HG02885 (cell line): ENCODE measurements around the gene SLC17A6.

Source experiments
- ATAC-seq: cut with Tn5 transposase; IDR thresholded peaks from one replicate; pipeline ENCODE4 v1.9.1; 2021; ENCODE audit warnings: mild to moderate bottlenecking; ENCODE audit not compliant: unreplicated experiment, poor library complexity

SLC17A6 gene

DNA sequence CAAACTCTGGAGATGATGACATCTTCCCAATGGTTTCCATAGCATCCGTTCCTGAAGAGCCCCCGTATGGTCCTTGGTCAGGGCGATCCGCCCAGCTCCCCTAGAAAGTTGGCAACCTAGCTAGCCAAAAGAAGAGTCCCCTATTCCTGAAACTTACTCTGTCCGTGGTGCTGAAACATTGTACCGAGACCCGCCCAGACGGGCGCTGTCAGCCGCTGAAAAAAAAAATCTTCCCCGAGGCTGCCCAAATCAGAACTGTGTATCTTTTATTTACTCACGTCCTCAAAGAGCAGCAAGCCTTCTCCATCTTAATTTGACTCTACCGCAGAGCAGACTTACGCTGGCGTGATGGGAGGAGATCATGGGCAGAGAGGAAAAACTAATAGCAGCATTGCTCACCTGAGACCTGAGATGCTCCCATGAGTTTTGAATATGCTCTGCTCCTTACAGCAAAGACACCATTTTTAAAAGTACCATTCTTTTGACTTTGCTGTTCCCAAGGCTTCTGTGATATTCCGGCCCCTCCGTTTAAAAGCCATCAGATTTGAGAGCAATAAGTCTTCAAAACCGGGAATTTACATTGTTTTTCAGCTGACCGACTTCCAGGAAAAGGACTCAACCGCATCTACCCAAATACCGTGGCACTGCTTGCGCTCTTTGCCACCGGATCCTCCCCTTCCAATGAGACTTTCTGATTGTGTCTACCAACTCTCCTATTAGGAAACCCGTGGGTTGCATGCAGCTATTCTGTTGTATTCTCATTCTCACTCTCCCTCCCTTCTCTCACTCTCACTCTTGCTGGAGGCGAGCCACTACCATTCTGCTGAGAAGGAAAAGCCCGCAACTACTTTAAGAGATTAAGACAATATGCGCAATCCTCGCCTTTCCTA is at the start of gene SLC17A6:
Gene SLC17A6, plus strand, starts transcription at position 786 of the 890 bp plus-strand sequence. CDS start 153 bp downstream, outside the sequence.
- peak; percentile 52 for ATAC-seq

DNA sequence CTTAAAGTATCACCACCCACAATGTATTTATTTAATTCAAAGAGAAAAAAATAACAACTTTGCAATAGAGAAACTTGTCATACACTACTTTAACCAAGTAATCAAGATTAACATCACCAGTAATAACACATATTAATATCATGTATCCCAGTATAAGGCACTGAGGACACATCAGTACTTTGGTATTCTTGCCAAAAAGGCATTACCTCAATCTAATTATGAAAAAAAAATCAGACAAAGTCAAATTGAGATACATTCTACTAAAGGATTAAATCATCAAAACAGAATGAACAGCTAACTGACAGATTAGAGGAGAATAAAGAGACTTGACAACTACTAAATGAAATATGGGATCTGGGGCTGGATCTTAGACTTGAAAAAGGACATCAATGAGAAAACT is 35.8 kb upstream of the SLC17A6 start:
- no peak for ATAC-seq

DNA sequence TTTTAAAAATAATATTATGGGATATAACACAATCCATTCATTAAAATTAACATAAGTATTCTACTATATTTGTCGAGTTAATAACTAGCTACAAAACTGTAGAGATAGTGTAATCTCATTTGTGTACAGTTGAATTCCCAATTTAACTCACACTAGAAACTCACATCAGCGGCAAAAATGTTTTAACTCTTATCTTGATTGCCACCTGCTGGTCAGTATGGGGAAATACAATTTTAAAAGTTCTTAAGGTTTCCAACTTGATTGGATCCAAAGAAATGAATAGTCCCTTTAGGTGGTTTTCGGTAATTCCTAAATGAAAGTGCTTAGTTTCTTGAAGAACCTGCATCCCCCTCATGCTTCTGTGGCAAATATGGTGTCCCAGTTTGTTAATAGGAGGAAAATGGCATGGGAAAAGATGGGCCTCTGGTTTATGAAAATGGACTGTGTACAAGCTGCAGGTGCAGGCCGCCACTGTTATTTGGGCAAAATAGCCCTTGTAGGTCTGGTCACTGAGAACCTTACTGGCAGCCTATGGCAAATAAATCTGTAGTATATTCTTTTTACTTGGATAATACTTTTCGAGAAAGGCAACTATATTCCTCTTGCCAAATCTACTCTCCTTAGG is 33.7 kb upstream of the SLC17A6 start:
- ATAC-seq = peak; percentile 74

DNA sequence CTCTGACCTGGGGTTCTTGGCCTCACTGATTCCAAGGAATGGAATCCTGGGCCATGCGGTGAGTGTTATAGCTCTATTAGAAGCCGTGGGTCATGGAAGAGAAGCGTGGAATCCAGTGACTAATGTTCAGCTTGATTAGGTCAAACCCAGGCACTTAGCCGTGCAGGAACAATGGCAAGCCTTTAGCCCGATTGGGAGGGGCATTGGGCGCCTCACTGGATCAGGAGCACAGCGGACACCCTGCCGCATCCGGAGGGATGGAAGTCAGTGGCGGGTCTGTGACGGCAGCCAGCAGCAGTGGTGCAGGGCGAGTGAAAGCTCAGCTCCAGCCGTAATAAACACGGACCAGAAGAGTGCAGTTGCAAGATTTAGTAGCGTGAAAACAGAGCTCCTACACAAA is 20.5 kb upstream of the SLC17A6 start:
- no peak for ATAC-seq

DNA sequence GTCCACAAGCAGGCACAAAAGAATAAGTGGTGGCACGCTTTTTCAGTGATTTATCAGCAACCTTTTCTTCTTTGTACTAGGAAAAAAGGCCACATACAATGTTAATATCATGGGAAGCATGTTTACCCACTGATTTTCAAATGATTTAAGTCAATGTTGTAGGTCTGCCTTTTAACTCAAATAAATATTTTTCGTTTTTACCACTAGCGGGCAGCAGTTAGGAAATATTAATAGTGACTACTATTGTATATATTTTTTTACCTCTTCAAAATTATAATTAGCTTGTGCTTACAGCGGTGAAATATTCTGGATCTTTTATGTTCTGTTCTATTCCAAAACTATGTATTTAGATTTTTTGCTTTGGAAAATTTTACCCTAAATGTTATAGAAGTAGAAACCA is 6.4 kb upstream of the SLC17A6 start:
- no peak for ATAC-seq

DNA sequence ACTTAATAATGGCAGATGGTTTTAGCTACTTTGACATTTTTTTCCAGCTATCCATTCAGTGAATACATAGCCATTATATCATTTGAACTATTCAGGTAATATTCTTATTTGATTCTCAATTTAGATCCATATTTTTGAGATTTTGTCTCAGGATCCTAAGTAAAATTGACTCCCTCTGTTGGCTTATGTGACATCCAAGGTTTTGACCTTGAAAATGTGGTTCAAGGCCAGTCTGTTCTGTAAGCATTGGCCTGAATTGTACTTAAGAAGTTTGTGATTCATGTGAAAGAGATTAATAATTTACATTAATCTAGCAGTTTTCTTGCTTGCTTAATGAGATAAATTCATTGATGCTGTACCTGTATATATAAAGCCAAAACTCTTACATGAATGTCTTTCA is 1.6 kb upstream of the SLC17A6 start:
- ATAC-seq = no peak

DNA sequence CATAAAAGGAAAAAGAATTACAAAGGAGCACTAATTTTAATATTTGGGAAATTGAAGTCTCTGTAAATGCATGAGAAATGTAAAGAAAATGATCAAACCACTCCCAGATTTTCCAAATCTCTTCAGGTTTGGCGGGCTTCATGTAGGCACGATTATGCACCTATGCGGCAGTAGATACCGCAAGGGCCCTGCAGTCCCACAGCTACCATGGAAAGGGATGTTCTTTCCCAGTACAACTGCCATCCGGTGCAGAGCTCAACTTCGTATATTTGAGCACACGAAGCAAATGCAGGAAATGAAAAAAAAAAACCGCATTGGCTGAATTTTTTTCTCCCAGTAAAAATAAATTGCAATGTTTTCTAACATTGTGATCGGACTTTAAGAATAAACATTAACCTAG is 1.4 kb downstream of the SLC17A6 start:
- ATAC-seq = no peak

DNA sequence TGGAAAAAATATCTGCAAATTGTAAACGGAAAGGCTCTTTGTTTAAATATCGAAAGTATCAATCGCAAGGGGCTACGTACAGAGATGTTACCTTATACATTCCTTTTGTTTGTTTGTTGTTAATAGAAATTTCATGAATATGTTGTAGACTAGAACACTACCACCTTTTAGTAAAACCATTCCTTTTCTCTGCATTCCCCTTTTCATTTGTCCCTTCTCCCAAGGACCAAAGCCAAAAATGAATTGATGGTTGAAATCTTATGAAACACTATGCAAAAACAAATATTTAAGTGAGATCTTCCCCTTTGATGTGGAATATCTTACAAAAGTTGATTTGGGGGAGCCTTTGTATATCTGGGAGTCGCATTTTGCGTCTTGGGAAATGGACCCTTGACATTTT is 2.1 kb downstream of the SLC17A6 start:
- ATAC-seq = no peak

DNA sequence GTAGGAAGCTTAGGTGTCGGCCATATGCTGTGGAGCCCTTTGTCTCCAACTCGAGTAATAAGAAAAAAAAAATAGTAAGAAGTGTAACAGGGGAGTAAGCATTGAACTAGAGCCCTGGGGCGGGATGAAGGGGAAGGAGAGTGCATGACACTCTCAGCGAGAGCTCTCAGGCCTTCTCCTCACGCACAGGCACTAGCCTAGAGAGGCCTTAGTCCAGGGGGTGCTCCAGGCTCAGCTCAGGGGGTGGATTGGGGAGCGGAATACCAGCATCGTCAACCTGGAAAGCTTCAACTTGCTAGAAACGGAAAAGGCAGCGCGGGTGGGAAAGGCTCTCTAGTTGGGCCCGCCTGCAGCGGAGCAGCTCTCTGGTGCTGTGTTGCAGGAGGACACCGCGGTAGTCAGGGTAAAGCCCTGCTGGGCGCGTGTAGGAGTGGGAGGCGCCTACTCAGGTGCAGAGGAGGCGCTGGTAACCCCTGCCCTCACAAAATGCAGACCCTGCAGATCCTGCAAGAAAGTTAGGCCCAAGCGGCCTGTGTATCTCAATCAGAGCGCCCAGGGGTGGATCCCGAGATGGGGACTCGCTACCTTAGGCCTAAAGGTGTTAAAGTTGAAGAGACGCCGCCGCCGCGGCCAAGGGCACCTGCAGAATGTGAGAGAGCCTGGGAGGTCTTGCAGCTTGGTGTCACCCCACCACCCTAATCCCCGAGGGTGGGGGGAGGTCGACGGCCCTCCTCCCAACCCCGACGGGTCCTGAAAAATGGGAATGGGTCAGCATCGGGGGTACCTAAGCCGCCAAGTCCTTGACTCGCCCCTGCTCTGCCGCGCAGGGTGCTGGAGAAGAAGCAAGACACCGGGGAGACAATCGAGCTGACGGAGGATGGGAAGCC is 2.8 kb downstream of the SLC17A6 start:
- ATAC-seq = no peak

DNA sequence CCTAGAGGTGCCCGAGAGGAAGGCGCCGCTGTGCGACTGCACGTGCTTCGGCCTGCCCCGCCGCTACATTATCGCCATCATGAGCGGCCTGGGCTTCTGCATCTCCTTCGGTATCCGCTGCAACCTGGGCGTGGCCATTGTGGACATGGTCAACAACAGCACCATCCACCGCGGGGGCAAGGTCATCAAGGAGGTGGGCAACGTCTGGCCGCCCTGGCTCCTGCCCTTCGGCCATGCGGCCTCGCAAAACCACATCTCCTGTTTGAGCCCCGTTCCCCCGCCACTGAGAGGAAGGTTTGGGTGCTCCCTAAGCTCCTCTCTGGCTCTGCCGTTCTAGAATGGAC is 3.4 kb downstream of the SLC17A6 start:
- no peak for ATAC-seq

DNA sequence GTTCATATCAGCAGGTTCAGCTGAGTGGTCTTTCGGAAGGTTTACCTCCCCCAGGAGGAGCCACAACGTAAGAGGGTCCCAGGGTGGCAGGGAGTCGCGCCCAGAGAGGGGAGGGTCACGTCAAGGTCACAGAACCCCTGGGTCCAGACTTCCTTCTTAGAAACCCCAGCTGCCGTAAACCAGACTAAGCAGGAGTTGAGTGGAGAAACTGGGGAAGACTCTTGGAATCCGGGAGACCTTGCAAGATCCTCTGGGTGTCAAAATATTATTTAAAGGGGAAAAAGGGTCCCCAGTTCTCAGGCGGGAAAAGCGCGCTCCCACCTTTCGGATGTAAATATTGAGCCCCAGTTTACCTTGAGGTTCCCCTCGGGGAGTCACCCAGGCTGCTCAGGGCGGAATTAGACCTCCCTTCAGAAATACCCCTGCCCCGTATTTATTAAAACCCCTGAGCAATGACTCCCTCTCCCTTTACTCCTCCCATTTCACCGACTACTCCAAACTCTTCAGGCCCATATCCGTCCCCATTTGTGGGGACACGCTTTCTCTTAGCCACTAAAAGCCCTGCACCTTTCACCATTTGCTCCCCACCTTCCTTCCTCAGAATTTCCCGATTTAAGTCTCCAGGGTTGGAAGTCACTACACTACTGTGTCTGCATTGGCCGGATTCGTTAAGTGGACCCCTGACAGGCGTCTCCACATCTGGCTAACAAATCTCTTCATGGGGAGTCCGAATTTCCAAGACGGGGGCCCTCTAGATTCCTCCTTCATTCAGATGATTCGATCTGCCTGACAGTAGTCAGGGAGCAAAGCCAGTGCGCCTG is 4.2 kb downstream of the SLC17A6 start:
- ATAC-seq = no peak

DNA sequence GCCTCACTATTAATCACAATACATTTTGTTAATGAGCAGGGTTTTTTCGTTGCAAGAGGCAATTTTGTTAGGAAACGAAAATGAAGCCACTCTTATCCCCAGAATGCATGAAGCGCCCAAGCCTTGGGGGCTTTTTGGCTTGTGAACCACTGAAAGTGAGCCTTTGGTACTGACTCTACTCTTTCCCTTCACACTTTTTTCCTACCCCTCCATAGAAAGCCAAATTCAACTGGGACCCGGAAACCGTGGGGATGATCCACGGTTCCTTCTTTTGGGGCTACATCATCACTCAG is 4.8 kb downstream of the SLC17A6 start:
- no peak for ATAC-seq

DNA sequence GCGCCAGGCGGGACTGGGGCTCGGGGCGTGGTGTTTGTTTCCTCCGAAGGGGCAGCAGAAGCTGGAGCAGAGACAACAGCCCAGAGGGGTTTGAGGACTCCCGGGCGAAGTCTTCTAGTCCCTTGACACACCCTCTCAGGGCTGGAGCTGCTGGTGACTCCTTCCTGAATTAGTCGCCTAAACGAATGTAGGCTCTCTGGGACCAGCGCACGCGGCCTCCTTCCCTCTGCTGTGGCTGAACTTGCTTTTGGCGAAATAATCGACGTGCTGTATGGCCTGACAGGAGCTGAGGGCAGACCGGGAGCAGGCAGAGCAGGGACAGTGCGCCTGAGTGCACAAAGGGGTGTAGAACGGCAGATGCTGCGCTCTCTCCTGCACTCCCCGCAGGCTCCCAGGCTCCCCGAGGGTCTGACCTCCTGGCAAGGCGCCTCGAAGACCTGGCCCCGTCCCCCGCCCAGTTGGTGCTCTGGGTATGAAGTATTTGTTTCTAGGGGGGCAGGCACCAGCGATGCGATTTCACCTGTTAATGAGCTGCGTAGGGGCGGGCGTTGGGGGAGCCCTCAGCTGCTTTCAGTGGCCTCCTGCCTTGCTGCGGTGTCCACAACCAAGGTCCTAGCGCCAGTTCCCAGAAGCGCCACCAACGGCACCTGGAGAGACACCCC is 5.3 kb downstream of the SLC17A6 start:
- no peak for ATAC-seq

DNA sequence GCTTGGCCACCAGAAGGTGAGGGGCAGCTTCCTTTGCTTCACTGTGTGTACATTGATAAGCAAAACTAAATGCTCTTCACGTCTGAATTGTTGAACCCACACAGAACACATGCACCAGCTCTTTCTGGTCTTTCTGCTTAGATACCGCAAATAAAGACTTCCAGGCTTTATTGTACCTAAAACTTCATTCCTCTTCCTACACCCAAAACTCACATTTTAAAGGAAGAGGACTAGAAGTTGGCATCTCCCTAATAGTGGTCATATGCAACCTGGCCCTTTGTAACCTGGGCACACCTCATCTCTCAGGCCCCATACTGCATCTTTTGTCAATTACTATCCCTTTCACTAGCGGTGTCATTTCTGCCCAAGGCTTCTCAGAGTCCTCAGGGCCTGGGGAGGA is 5.9 kb downstream of the SLC17A6 start:
- ATAC-seq = no peak

DNA sequence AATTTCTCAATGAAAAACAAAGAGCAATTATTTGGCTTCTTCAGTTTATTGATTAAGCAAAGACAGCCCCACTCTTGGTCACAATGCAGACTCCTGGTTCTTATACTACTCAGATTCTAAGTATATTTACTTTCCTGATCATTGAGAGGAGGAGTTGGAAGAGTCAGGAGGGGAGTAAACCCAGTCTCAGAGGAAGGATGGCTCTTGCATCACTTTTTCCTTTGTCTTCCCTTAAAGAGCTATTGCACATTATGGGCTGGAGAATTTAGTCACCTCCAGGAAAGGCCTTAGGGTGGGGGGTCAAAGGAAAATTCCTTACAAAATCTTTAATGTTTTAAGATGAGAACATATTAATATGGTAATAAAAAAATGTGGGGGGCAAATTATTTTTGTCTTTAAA is 8.1 kb downstream of the SLC17A6 start:
- no peak for ATAC-seq

DNA sequence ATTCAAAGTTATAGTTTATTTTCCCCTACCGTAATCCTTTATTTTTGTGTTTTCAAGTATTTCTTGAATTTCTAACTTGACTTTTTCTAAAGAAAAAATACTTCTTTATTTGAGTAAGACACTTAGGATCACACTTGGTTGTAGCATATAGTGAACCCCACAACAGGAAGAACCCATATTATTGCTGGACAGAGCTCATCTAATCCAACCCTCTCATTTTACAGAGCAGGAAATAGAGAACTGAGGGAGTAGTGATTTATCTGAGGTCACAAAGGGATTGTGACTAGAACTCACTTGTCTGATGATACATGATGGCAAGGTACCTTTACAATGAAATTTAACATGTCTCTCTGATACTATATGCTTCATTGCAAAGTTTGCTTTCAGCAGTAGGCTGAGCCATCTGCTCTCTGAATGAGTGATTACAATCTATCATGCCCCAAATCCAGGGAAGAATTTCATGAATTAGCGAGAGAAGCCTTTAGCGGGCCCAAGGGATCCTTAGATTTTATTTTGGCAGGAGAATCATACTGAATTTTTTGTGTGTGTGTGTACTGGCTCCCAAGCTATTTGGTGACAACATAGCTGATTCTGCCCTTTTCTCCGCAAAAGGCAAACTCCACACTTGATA is 9.8 kb downstream of the SLC17A6 start:
- no peak for ATAC-seq

DNA sequence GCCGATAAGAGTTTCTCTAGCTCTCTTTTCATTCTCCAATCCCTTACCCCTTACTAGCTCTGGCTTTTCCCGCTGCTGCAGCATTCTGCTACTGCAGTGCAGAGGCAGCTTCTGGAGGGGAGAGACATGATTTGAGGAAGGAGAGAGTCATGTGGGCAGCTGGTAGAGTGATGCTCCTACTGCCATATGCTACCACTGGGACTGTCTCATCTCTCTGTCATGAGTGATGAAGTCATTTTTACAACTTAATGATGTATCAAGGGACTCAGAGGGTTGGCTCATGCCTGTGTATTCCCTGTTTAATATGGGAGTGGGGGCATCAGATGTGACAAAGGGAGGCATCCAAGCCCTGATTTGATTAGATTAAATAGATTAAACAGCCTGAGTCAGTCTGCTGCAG is 11.3 kb downstream of the SLC17A6 start:
- no peak for ATAC-seq

DNA sequence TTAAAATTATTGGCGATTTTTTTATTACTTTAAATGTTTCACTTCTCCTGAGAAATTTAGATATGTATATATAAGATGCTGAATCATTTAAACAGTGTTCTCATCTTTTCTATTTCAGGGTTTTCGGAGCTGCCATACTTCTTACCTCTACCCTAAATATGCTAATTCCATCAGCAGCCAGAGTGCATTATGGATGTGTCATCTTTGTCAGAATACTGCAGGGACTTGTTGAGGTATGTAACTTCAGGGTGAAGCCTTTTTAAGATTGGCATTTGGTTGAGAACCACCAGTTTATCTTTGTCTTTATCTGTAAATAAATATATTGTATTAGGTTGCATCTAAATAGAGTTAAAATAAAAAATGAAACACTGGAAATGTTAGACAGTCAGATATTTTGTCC is 21.1 kb downstream of the SLC17A6 start:
- ATAC-seq = no peak

DNA sequence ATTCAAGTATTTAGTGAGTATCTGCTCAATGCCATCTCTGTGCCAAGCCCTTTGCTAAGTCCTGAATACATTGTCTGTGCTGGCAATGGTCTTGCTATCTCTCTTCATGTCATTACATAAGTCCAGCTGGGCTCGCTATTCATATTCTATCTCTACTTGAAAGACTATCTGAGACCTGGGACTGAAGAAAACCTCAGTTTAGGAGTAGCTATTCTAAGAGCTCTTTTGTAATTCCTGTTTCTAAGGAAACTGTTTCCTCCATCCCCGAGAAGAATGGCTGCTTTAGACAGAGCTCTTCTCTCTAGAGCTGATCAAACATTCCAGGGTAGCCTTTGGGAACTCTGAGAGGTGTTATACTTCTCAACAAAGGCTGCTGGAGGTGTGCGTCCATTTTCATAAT is 33.0 kb downstream of the SLC17A6 start:
- ATAC-seq = no peak
